ENCODE results near the gene DOK6. TPM values are rescaled to one million over a fixed set of nuclear protein-coding genes. Genes with fewer than 3 reads are reported as not detected.

The DOK6 gene
- total and polyA plus RNA-seq, 10 of the 15 experiments (the other 5 are each of a cell fraction or from before 2014, with no cell fraction given) = 0.01 to 0.09 (median 0.04) TPM; not detected in 4

- no peak for FAIRE-seq
- Histone ChIP-seq H3K79me2 (ENCODE audit: control insufficient read depth, insufficient read depth, low read length) (no peaks in the 10 kb centered on the region), H2AFZ (ENCODE audit: control insufficient read depth, low read depth, low read length) (no peak overlapping the region), H3K4me1 (ENCODE audit: control insufficient read depth, insufficient read depth, low read length) (no peaks in the 10 kb centered on the region), H3K36me3 (ENCODE audit: control insufficient read depth in 2 of 2, insufficient read depth in 2 of 2, low read length in 1 of 2) (no peaks in the 10 kb centered on the region), H4K20me1 (ENCODE audit: control insufficient read depth, insufficient read depth) (no peaks in the 10 kb centered on the region), H3K27ac (ENCODE audit: control insufficient read depth, insufficient read depth) (no peak overlapping the region), H3K4me3 (no peak overlapping the region), H3K27me3 (replicated peaks in 1 of 2; ENCODE audit: control insufficient read depth in 2 of 2, insufficient read depth in 2 of 2, low read length in 1 of 2) (no peaks in the 10 kb centered on the region), H3K9me3 (replicated peaks; ENCODE audit: control insufficient read depth, insufficient read depth, low read length) (no peaks in the 10 kb centered on the region; the same call in 1 of the 3 replicates), H3K4me2 (ENCODE audit: control insufficient read depth, insufficient read depth) (no peak overlapping the region), H3K9ac (ENCODE audit: control insufficient read depth, insufficient read depth, low read length) (no peak overlapping the region)
- RAD21 ChIA-PET (ENCODE audit: unreplicated experiment) = no interaction called here
- SMC1A ChIA-PET (ENCODE audit: uncharacterized antibody, unreplicated experiment) = no interaction called here
- WGBS (ENCODE audit: insufficient coverage, insufficient replicate concordance, low lambda C conversion rate, missing lambda C conversion rate) = 39% methylated on average over 5 of the region's 5 CpGs
- CTCF ChIA-PET = interaction anchor here (1.1 kb wide), 1 partner anchor 19 kb away, joined by 3 read pairs; no protein-coding TSS in a partner anchor
- intact Hi-C loops (cut with micrococcal nuclease; ENCODE audit: unreplicated experiment) = no loop called here
- POLR2A ChIA-PET = interaction anchor here (1.1 kb wide), 1 partner anchor 81 kb away, joined by 4 read pairs; no protein-coding TSS in a partner anchor
- DNase-seq (ENCODE audit: low read depth, low spot score) = no peak
- ATAC-seq = no peak
- BruUV-seq (replicated peaks) = no TSS peak
- TF ChIP-seq BMI1 (IDR thresholded peaks at IDR 0.05; ENCODE audit: borderline replicate concordance) (no peak), CREB1 (IDR thresholded peaks at IDR 0.05; ENCODE audit: low read depth) (no peak), ZNF207 (IDR thresholded peaks at IDR 0.05; ENCODE audit: borderline replicate concordance) (no peak), PML (IDR thresholded peaks at IDR 0.05; ENCODE audit: low read length) (no peak), RCOR1 (conservative IDR thresholded peaks at IDR 0.05; ENCODE audit: low read depth, low read length) (no peak), SP1 (IDR thresholded peaks at IDR 0.05; ENCODE audit: low read depth, low read length) (no peak), SIX5 (IDR thresholded peaks at IDR 0.05; ENCODE audit: low read depth, low read length, severe bottlenecking) (no peak), HDAC6 (IDR thresholded peaks at IDR 0.05; ENCODE audit: unreplicated experiment) (no peak), STAT1 (conservative IDR thresholded peaks at IDR 0.05) (no peak)
- TF ChIP-seq, protein P1, sequence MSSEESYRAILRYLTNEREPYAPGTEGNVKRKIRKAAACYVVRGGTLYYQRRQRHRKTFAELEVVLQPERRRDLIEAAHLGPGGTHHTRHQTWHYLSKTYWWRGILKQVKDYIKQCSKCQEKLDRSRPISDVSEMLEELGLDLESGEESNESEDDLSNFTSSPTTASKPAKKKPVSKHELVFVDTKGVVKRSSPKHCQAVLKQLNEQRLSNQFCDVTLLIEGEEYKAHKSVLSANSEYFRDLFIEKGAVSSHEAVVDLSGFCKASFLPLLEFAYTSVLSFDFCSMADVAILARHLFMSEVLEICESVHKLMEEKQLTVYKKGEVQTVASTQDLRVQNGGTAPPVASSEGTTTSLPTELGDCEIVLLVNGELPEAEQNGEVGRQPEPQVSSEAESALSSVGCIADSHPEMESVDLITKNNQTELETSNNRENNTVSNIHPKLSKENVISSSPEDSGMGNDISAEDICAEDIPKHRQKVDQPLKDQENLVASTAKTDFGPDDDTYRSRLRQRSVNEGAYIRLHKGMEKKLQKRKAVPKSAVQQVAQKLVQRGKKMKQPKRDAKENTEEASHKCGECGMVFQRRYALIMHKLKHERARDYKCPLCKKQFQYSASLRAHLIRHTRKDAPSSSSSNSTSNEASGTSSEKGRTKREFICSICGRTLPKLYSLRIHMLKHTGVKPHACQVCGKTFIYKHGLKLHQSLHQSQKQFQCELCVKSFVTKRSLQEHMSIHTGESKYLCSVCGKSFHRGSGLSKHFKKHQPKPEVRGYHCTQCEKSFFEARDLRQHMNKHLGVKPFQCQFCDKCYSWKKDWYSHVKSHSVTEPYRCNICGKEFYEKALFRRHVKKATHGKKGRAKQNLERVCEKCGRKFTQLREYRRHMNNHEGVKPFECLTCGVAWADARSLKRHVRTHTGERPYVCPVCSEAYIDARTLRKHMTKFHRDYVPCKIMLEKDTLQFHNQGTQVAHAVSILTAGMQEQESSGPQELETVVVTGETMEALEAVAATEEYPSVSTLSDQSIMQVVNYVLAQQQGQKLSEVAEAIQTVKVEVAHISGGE (CRISPR knock-in tag; IDR thresholded peaks at IDR 0.05) = no peak
- TF ChIP-seq, protein P2, sequence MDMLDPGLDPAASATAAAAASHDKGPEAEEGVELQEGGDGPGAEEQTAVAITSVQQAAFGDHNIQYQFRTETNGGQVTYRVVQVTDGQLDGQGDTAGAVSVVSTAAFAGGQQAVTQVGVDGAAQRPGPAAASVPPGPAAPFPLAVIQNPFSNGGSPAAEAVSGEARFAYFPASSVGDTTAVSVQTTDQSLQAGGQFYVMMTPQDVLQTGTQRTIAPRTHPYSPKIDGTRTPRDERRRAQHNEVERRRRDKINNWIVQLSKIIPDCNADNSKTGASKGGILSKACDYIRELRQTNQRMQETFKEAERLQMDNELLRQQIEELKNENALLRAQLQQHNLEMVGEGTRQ (IDR thresholded peaks at IDR 0.05; ENCODE audit: borderline replicate concordance, low read depth, low read length) = no peak
- in situ Hi-C loops (cut with MboI) = no loop called here
Observed at GRCh38 chr18:69817335-69817940, 416.8 kb downstream of the DOK6 start.
